Panc1 (cell line): Measurements from ENCODE around the gene DLL1. TPM values are rescaled to one million over a fixed set of nuclear protein-coding genes. Genes with fewer than 3 reads are reported as not detected.

Experiments
- ATAC-seq: fragments of 200-7000 bp; cut with Tn5 transposase; 2 replicates; pipeline ENCODE4 v1.9.1; 2020; ENCODE audit warnings: mild to moderate bottlenecking, moderate library complexity
- BruUV-seq: library from RNA; stranded (reverse); fragments of 400-500 nt; replicated peaks from 2 replicates; lab custom pipeline; 2021; lab: Mats Ljungman, UMichigan
- CTCF ChIA-PET: fragments of 300-600 bp; sonication (Branson Sonifier 250); formaldehyde crosslinking; loops from one replicate; lab custom pipeline; 2022; ENCODE audit warnings: antibody characterized with exemption; lab: Charles Lee
- POLR2A ChIA-PET: fragments of 300-600 bp; sonication (Branson Sonifier 250); formaldehyde crosslinking; loops from one replicate; lab custom pipeline; 2022; ENCODE audit warnings: antibody characterized with exemption; lab: Charles Lee
- DNase-seq: peaks from one replicate; pipeline ENCODE4 v3.0.0-alpha.2; 2010; ENCODE audit warnings: low read depth, low spot score
- H3K27ac ChIP-seq: 2 replicates; pipeline ENCODE4 v1.5.1; 2011; ENCODE audit warnings: mild to moderate bottlenecking, low read length, inconsistent platforms
- H3K27me3 ChIP-seq: fragments of 200-500 bp; sonication (Bioruptor generic); 2 replicates; pipeline ENCODE4 v1.6.0; 2014; ENCODE audit warnings: low read length, inconsistent platforms; ENCODE audit not compliant: control insufficient read depth, insufficient read depth
- H3K36me3 ChIP-seq: fragments of 200-500 bp; sonication (Bioruptor generic); 2 replicates; pipeline ENCODE4 v1.5.1; 2014; ENCODE audit warnings: inconsistent platforms, mild to moderate bottlenecking, low read length, moderate library complexity; ENCODE audit not compliant: control insufficient read depth, insufficient read depth
- H3K4me1 ChIP-seq: 2 replicates; pipeline ENCODE4 v1.5.1; 2011; ENCODE audit warnings: inconsistent platforms, mild to moderate bottlenecking, low read length, moderate library complexity; ENCODE audit not compliant: control insufficient read depth, insufficient read depth
- H3K4me3 ChIP-seq, 2 experiments: 2 replicates each; pipeline ENCODE4 v1.5.1; 2011 to 2012; ENCODE audit warnings: low read depth in 2 of 2, low read length in 2 of 2, mild to moderate bottlenecking in 2 of 2, inconsistent platforms in 1 of 2, moderate library complexity in 1 of 2
- H3K9me3 ChIP-seq: fragments of 200-500 bp; sonication (Bioruptor generic); 2 replicates; pipeline ENCODE4 v1.5.1; 2014; ENCODE audit warnings: low read depth, mild to moderate bottlenecking, inconsistent platforms, low read length, moderate library complexity; ENCODE audit not compliant: control insufficient read depth, insufficient read depth
- POLR2AphosphoS5 ChIP-seq: IDR thresholded peaks from 2 replicates; pipeline ENCODE4 v1.6.1; 2012; ENCODE audit warnings: mild to moderate bottlenecking, low read depth, low read length, moderate library complexity
- SIN3A ChIP-seq: IDR thresholded peaks from 2 replicates; pipeline ENCODE4 v1.6.1; 2012; ENCODE audit warnings: low read depth, mild to moderate bottlenecking, low read length, moderate library complexity, borderline replicate concordance; ENCODE audit not compliant: insufficient read depth
- TCF7L2 ChIP-seq: IDR thresholded peaks from 2 replicates; pipeline ENCODE4 v1.6.1; 2011; ENCODE audit warnings: mild to moderate bottlenecking, low read depth, low read length, inconsistent platforms
- in situ Hi-C: cut with HindIII; loops from 2 replicates; pipeline ENCODE4 v1.10.0; 2016; ENCODE audit warnings: low sequenced_read_pairs, low pct_unique_long_range_greater_than_20kb
- intact Hi-C: fragments of 100-400 bp; cut with micrococcal nuclease; formaldehyde crosslinking; loops from one replicate; pipeline ENCODE4 v1.10.0; 2022; ENCODE audit not compliant: unreplicated experiment
- total RNA-seq: library from RNA; stranded (reverse); gene quantifications from one replicate; pipeline ENCODE4 v1.2.1, GENCODE V29; 2021; ENCODE audit not compliant: unreplicated experiment
- TF ChIP-seq, protein P1 (sequence below), 2 experiments: IDR thresholded peaks; 2 replicates each; pipeline ENCODE4 v1.6.1; 2011 to 2012; ENCODE audit warnings: low read depth in 2 of 2, control low read depth in 1 of 2, low read length in 1 of 2, mild to moderate bottlenecking in 1 of 2, moderate library complexity in 1 of 2; ENCODE audit not compliant: insufficient read depth in 1 of 2
- TF ChIP-seq, protein P2 (sequence below): fragments of 450-650 bp; IDR thresholded peaks from 2 replicates; pipeline ENCODE4 v1.5.1; 2017; ENCODE audit warnings: mild to moderate bottlenecking

DLL1 gene
- total RNA-seq, 1 experiment from 2014 or later = 2.4 TPM

DNA sequence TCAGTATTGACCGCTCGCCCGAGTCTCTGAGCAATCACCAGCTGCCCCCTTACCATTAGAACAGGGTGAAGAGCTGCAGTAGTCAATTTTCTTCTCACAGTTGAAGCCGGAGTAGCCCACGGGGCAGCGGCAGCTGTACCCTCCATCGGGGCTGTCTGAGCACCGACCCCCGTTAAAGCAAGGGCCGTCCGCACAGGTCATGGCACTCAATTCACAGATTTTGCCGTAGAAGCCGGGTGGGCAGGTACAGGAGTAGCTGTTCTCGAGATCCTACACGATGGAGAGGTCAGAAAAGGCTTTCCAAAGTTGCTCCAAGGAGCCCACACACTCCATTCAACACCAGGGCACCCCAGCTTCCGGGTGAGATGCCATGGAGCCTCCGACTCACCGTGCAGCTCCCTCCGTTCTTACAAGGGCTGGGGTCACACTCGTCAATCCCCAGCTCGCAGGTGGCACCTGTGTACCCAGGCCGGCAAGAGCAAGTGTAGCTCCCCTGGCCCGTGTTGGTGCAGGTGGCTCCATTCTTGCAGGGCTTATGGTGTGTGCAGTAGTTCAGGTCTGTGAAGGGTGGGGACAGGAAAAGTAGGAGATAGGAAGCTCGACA is 5.9 kb downstream of the DLL1 start:
- Histone ChIP-seq H3K9me3 (no peaks in the 10 kb centered on the region), H3K27me3 (peaks cover 8% of the 10 kb centered on the region; the same call in 1 of the 2 replicates), H3K4me3 (no peak overlapping the region), H3K27ac (no peak overlapping the region), H3K4me1 (peaks cover 7% of the 10 kb centered on the region), H3K36me3 (no peaks in the 10 kb centered on the region)
- ATAC-seq (no peak), DNase-seq (no peak)
- in situ Hi-C loops = no loop called here
- intact Hi-C loops = no loop called here
- CTCF ChIA-PET = no interaction called here
- TF ChIP-seq TCF7L2 = no peak
- TF ChIP-seq POLR2AphosphoS5 = no peak
- TF ChIP-seq, protein P1, sequence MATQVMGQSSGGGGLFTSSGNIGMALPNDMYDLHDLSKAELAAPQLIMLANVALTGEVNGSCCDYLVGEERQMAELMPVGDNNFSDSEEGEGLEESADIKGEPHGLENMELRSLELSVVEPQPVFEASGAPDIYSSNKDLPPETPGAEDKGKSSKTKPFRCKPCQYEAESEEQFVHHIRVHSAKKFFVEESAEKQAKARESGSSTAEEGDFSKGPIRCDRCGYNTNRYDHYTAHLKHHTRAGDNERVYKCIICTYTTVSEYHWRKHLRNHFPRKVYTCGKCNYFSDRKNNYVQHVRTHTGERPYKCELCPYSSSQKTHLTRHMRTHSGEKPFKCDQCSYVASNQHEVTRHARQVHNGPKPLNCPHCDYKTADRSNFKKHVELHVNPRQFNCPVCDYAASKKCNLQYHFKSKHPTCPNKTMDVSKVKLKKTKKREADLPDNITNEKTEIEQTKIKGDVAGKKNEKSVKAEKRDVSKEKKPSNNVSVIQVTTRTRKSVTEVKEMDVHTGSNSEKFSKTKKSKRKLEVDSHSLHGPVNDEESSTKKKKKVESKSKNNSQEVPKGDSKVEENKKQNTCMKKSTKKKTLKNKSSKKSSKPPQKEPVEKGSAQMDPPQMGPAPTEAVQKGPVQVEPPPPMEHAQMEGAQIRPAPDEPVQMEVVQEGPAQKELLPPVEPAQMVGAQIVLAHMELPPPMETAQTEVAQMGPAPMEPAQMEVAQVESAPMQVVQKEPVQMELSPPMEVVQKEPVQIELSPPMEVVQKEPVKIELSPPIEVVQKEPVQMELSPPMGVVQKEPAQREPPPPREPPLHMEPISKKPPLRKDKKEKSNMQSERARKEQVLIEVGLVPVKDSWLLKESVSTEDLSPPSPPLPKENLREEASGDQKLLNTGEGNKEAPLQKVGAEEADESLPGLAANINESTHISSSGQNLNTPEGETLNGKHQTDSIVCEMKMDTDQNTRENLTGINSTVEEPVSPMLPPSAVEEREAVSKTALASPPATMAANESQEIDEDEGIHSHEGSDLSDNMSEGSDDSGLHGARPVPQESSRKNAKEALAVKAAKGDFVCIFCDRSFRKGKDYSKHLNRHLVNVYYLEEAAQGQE (IDR thresholded peaks at IDR 0.05; ENCODE audit: insufficient read depth in 1 of 2, low read depth in 2 of 2, low read length in 1 of 2) = no peak
- TF ChIP-seq, protein P2, sequence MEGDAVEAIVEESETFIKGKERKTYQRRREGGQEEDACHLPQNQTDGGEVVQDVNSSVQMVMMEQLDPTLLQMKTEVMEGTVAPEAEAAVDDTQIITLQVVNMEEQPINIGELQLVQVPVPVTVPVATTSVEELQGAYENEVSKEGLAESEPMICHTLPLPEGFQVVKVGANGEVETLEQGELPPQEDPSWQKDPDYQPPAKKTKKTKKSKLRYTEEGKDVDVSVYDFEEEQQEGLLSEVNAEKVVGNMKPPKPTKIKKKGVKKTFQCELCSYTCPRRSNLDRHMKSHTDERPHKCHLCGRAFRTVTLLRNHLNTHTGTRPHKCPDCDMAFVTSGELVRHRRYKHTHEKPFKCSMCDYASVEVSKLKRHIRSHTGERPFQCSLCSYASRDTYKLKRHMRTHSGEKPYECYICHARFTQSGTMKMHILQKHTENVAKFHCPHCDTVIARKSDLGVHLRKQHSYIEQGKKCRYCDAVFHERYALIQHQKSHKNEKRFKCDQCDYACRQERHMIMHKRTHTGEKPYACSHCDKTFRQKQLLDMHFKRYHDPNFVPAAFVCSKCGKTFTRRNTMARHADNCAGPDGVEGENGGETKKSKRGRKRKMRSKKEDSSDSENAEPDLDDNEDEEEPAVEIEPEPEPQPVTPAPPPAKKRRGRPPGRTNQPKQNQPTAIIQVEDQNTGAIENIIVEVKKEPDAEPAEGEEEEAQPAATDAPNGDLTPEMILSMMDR = no peak
- TF ChIP-seq SIN3A = no peak
- no TSS peak for BruUV-seq
- POLR2A ChIA-PET = no interaction called here

DNA sequence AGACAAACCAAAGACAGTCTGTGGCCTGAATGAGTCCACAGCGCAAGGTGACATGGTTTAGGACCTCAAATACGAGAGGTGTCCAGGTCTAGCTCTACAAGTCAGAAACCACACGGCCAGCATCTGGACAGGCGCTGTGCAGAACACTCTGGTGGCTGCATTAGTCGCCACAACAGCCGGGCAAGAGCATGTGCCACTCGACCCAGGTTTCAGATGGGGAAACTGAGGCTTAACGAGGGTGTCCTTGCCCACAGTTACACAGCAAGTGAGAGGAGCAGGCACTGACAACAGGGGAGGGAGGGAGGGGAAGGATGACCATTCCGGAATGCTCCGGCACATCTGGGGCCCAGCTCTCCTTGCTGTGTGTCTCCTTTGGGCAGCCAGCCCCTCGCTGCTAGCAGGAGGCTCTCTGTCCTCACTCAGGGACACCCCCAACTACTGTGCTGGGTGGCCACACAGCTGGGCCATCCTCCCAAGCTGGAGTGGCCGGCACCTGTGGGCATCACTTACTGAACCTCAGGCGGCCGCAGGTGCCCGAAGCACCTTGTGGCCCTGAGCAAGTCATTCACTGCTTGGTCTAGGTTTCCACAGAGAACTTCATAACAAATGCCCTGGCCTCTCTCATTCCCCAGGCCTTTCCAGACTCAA is 6.6 kb downstream of the DLL1 start:
- BruUV-seq = no TSS peak
- H3K27me3 ChIP-seq = peaks cover 6% of the 10 kb centered on the region; the same call in 1 of the 2 replicates
- H3K4me1 ChIP-seq = peaks cover 10% of the 10 kb centered on the region
- in situ Hi-C loops (no loop called here), intact Hi-C loops (no loop called here)
- CTCF ChIA-PET = no interaction called here
- no peak overlapping the region for H3K27ac ChIP-seq
- no peaks in the 10 kb centered on the region for H3K36me3 ChIP-seq
- no peaks in the 10 kb centered on the region for H3K9me3 ChIP-seq
- POLR2A ChIA-PET = no interaction called here
- DNase-seq (no peak), ATAC-seq (no peak)
- TF ChIP-seq SIN3A (no peak), POLR2AphosphoS5 (no peak), TCF7L2 (no peak)
- TF ChIP-seq, protein P1 (IDR thresholded peaks at IDR 0.05; ENCODE audit: insufficient read depth in 1 of 2, low read depth in 2 of 2, low read length in 1 of 2) = no peak
- TF ChIP-seq, protein P2 = no peak
- H3K4me3 ChIP-seq = no peak overlapping the region
